ENCODE results near the gene TCEAL5.

GRCh38 chrX:103253608-103254007, 22.9 kb downstream of the TCEAL5 start:
- TF ChIP-seq BHLHE40 (IDR thresholded peaks at IDR 0.05; ENCODE audit: borderline replicate concordance) (no peak), CTBP1 (IDR thresholded peaks at IDR 0.05; ENCODE audit: borderline replicate concordance) (no peak), SUZ12 (IDR thresholded peaks at IDR 0.05) (no peak), PKNOX1 (IDR thresholded peaks at IDR 0.05) (no peak), FOXM1 (IDR thresholded peaks at IDR 0.05; ENCODE audit: borderline replicate concordance) (no peak), ELF4 (IDR thresholded peaks at IDR 0.05) (no peak), SP1 (IDR thresholded peaks at IDR 0.05) (no peak), FOXA1 (IDR thresholded peaks at IDR 0.05) (no peak), TARDBP (IDR thresholded peaks at IDR 0.05) (no peak), LEF1 (IDR thresholded peaks at IDR 0.05; ENCODE audit: borderline replicate concordance) (no peak), FOXK2 (IDR thresholded peaks at IDR 0.05) (no peak), HDGF (IDR thresholded peaks at IDR 0.05; ENCODE audit: borderline replicate concordance) (no peak), L3MBTL2 (conservative IDR thresholded peaks at IDR 0.05) (no peak)

Data from HEK293T (cell line).